Putamen (tissue), 1 donor: ENCODE measurements around the gene CERS4.
"Not testable (repeated sequence)": the region's sequence is repeated elsewhere in the genome, so short reads cannot be mapped to it uniquely, and the experiment has no call there.

Experiments used
- DNase-seq: peaks from one replicate; pipeline ENCODE4 v3.0.0-alpha.2; 2016; ENCODE audit warnings: low spot score

Gene CERS4

GRCh38 chr19:8208922-8209461, at the start of gene CERS4:
CERS4 (plus strand) TSS chr19:8209370; CDS start chr19:8251077, 41,707 bp downstream.
- peak; percentile 91 for DNase-seq

- DNase-seq, result peak; percentile 20
Observed at GRCh38 chr19:8161135-8161646, 48.0 kb upstream of the CERS4 start.

GRCh38 chr19:8163759-8164158, 45.4 kb upstream of the CERS4 start:
- DNase-seq, result no peak

GRCh38 chr19:8167985-8168384, 41.2 kb upstream of the CERS4 start:
- no peak for DNase-seq

- no peak for DNase-seq
Observed at GRCh38 chr19:8168537-8168936, 40.6 kb upstream of the CERS4 start.

GRCh38 chr19:8174706-8175105, 34.5 kb upstream of the CERS4 start:
- DNase-seq, result no peak

GRCh38 chr19:8180018-8180417, 29.2 kb upstream of the CERS4 start:
- no peak for DNase-seq

GRCh38 chr19:8184274-8184673, 24.9 kb upstream of the CERS4 start:
- DNase-seq, result no peak

GRCh38 chr19:8185343-8186068, 23.7 kb upstream of the CERS4 start:
- DNase-seq, result no peak

- no peak for DNase-seq
Observed at GRCh38 chr19:8192221-8192820, 16.8 kb upstream of the CERS4 start.

GRCh38 chr19:8194528-8195267, 14.5 kb upstream of the CERS4 start:
- DNase-seq, result no peak

- no peak for DNase-seq
Observed at GRCh38 chr19:8196271-8196927, 12.8 kb upstream of the CERS4 start.

GRCh38 chr19:8203288-8204120, 5.7 kb upstream of the CERS4 start:
- not testable (repeated sequence) for DNase-seq

- DNase-seq, result no peak
Observed at GRCh38 chr19:8204961-8205360, 4.2 kb upstream of the CERS4 start.

GRCh38 chr19:8206147-8207087, 2.8 kb upstream of the CERS4 start:
- no peak for DNase-seq

GRCh38 chr19:8207326-8207725, 1.8 kb upstream of the CERS4 start:
- DNase-seq, result not testable (repeated sequence)

- DNase-seq, result peak; percentile 61
Observed at GRCh38 chr19:8208119-8208921, 850 bp upstream of the CERS4 start.

GRCh38 chr19:8209462-8210378, 550 bp downstream of the CERS4 start:
- no peak for DNase-seq
